ENCODE results near the gene STPG4. TPM values are rescaled to one million over a fixed set of nuclear protein-coding genes. Genes with fewer than 3 reads are reported as not detected.

Gene STPG4
- total RNA-seq, 4 donors from 2014 or later = 1.7 to 5.8 TPM; not detected in 2

DNA sequence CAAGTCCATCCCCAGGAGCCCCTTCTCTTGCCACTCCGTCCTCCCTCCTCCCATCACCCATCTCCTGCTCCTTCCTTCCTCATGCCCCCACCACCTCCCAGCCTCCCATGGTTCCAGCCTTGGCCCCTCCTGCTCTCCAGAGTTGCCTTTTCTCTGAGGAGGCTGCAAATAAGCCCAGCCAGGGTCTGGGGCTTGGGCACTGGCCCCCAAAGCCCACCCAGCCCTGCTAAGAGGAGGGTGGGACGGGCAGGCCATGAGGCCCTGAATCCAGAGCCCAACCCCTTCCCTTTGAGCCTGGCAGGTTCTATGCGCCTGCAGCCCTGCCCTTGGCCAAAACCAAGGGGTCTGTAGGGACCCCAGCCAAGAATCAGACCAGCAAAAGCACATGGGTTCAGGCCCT lies 71.6 kb downstream of the STPG4 start:
- Histone ChIP-seq H3K27ac (peak overlapping the region in 1 of 4 donors; percentile 35), H3K4me3 (no peak overlapping the region), H3K27me3 (no peaks in the 10 kb centered on the region), H3K36me3 (no peaks in the 10 kb centered on the region), H3K4me1 (peaks cover 0 to 28% (median 3%) of the 10 kb centered on the region in 4 donors), H3K9me3 (no peaks in the 10 kb centered on the region)
- DNase-seq = peak in 1 of 3 donors; percentile 32
- TF ChIP-seq POLR2A (IDR thresholded peaks at IDR 0.05) (no peak), CTCF (IDR thresholded peaks at IDR 0.05) (no peak)

GRCh38 chr2:47083005-47083404 lies 72.1 kb downstream of the STPG4 start:
- Histone ChIP-seq H3K27ac (peak overlapping the region in 1 of 4 donors; percentile 35), H3K4me3 (no peak overlapping the region), H3K36me3 (no peaks in the 10 kb centered on the region), H3K9me3 (no peaks in the 10 kb centered on the region), H3K4me1 (peaks cover 0 to 27% (median 3%) of the 10 kb centered on the region in 4 donors), H3K27me3 (no peaks in the 10 kb centered on the region)
- DNase-seq = peak in 1 of 3 donors; percentile 34
- TF ChIP-seq CTCF (IDR thresholded peaks at IDR 0.05) = no peak
- TF ChIP-seq POLR2A (IDR thresholded peaks at IDR 0.05) = no peak

- TF ChIP-seq POLR2A (IDR thresholded peaks at IDR 0.05) = no peak
- no peak for TF ChIP-seq CTCF (IDR thresholded peaks at IDR 0.05)
- no peaks in the 10 kb centered on the region for H3K36me3 ChIP-seq
- H3K27ac ChIP-seq = peak overlapping the region in 1 of 4 donors; percentile 7
- no peaks in the 10 kb centered on the region for H3K27me3 ChIP-seq
- H3K4me1 ChIP-seq = peaks cover 0 to 34% (median 3%) of the 10 kb centered on the region in 4 donors
- DNase-seq = peak in 1 of 3 donors; percentile 41
- H3K4me3 ChIP-seq = no peak overlapping the region
- no peaks in the 10 kb centered on the region for H3K9me3 ChIP-seq
These were observed 74.2 kb downstream of the STPG4 start for GRCh38 chr2:47080888-47081301.

- Histone ChIP-seq H3K9me3 (no peaks in the 10 kb centered on the region), H3K27ac (peak overlapping the region in 3 of 4 donors; percentile 24 to 81 (median 59)), H3K36me3 (no peaks in the 10 kb centered on the region), H3K27me3 (no peaks in the 10 kb centered on the region), H3K4me1 (peaks cover 0 to 31% (median 3%) of the 10 kb centered on the region in 4 donors), H3K4me3 (no peak overlapping the region)
- DNase-seq = peak in 1 of 3 donors; percentile 58
- no peak for TF ChIP-seq POLR2A (IDR thresholded peaks at IDR 0.05)
- TF ChIP-seq CTCF (IDR thresholded peaks at IDR 0.05) = no peak
These were observed 75.3 kb downstream of the STPG4 start for GRCh38 chr2:47079515-47080412.

DNA sequence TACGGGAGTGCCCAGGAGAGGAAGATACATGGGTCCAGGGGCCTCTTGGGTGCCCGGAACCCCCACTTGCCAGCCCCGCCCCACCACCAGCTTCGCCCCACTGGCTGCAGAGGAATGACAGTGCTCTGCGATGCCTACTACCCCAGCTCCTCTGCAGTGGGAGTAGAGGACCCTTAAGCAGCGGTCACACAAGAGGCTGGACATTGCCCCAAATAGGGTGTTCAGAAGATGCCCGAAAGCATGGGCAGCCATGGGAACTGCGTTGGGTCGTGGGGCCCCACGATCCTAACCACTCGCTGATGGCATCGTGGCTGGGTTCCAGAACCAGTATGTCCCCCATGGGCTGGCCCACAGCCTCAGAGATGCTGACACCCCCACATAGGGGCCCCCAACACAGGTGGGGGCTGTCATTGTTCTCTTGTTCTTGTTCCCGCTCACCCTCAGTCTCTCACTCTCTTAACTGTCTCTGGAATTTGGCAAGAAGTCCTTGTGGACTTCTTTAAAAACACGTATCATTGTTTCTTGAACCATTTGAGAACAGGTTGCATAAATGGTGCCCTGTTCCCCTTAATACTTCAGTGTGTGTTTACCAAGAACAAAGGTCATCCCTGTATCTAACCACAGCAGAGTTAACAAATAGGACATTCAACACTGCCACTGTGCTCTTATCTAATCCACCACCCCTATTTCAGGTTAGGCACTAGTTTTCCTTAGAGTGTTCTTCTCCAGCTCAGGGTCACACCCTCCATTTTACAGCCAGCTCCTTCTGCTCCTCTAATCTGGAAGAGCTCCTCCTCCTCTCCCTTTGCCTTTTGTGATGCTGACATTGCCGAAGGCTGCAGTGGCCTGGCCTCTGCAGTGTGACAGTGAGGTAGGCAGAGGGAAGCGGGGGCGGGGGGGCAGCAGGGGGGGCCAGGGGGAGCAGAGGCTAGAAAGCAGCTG lies 76.3 kb downstream of the STPG4 start:
- no peak overlapping the region for H3K4me3 ChIP-seq
- no peaks in the 10 kb centered on the region for H3K9me3 ChIP-seq
- TF ChIP-seq CTCF (IDR thresholded peaks at IDR 0.05) (peak in 1 of 6 experiments; percentile 11), POLR2A (IDR thresholded peaks at IDR 0.05) (no peak)
- H3K27me3 ChIP-seq = no peaks in the 10 kb centered on the region
- peak in 1 of 3 donors; percentile 55 for DNase-seq
- H3K36me3 ChIP-seq = no peaks in the 10 kb centered on the region
- peak overlapping the region in 3 of 4 donors; percentile 37 to 81 (median 59) for H3K27ac ChIP-seq
- peaks cover 0 to 32% (median 3%) of the 10 kb centered on the region in 4 donors for H3K4me1 ChIP-seq

All from Peyer's patch (tissue), 4 donors.